Esophagus squamous epithelium (tissue), 4 donors: ENCODE measurements around the gene SLX9.

ENCODE experiments used
- POLR2A ChIP-seq, 4 donors: fragments of 450-650 bp; IDR thresholded peaks; one replicate each; pipeline ENCODE4 v1.6.1; 2017; ENCODE audit warnings: antibody characterized with exemption in 4 of 4, mild to moderate bottlenecking in 4 of 4, moderate library complexity in 3 of 4
- TF ChIP-seq, protein P1 (sequence below), 6 experiments: fragments of 450-650 bp in 4 of 6; fragments of 200-600 bp in 2 of 6; sonication (generic) in 2 of 6; IDR thresholded peaks; one replicate each; pipeline ENCODE4 v1.5.1; 2016 to 2019; ENCODE audit warnings: antibody characterized with exemption in 6 of 6, mild to moderate bottlenecking in 4 of 6, moderate library complexity in 4 of 6

DNA sequence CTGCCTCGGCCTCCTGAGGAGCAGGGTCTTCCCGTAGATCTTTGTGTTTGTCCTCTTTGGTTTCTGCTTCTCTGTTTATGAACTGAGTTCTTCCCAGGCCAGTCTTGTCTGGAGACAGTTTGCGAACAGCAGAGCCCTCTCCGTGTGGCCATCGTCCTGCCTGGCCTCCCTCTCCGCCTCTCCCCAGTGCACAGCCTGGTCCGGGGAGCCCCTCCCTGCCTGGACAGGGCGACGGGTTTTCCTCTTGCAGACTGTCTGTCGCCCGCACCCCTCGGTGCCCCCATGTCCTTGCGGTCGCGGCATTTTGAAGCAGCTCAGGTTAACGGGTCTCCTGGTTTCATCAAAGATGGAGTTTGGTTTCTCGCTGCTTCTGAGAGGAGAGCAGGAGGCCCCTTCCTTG is 34.8 kb downstream of the SLX9 start:
- TF ChIP-seq, protein P1, sequence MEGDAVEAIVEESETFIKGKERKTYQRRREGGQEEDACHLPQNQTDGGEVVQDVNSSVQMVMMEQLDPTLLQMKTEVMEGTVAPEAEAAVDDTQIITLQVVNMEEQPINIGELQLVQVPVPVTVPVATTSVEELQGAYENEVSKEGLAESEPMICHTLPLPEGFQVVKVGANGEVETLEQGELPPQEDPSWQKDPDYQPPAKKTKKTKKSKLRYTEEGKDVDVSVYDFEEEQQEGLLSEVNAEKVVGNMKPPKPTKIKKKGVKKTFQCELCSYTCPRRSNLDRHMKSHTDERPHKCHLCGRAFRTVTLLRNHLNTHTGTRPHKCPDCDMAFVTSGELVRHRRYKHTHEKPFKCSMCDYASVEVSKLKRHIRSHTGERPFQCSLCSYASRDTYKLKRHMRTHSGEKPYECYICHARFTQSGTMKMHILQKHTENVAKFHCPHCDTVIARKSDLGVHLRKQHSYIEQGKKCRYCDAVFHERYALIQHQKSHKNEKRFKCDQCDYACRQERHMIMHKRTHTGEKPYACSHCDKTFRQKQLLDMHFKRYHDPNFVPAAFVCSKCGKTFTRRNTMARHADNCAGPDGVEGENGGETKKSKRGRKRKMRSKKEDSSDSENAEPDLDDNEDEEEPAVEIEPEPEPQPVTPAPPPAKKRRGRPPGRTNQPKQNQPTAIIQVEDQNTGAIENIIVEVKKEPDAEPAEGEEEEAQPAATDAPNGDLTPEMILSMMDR (IDR thresholded peaks at IDR 0.05) = no peak
- no peak for TF ChIP-seq POLR2A (IDR thresholded peaks at IDR 0.05)
